HTERT RPE-1 (cell line): ENCODE measurements around the gene TEF.
"Not testable (repeated sequence)": the region's sequence is repeated elsewhere in the genome, so short reads cannot be mapped to it uniquely, and the experiment has no call there.

Experiments
- in situ Hi-C: fragments of 300-500 bp; cut with MboI; formaldehyde crosslinking; loops from 4 replicates; pipeline ENCODE4 v1.14.3; 2020; ENCODE audit warnings: low sequenced_read_pairs

TEF gene

GRCh38 chr22:41417622-41418390 lies 36.1 kb downstream of the TEF start:
- in situ Hi-C loops: no loop called here

- in situ Hi-C loops: no loop called here
These were observed 37.0 kb downstream of the TEF start for GRCh38 chr22:41418717-41419116.

DNA sequence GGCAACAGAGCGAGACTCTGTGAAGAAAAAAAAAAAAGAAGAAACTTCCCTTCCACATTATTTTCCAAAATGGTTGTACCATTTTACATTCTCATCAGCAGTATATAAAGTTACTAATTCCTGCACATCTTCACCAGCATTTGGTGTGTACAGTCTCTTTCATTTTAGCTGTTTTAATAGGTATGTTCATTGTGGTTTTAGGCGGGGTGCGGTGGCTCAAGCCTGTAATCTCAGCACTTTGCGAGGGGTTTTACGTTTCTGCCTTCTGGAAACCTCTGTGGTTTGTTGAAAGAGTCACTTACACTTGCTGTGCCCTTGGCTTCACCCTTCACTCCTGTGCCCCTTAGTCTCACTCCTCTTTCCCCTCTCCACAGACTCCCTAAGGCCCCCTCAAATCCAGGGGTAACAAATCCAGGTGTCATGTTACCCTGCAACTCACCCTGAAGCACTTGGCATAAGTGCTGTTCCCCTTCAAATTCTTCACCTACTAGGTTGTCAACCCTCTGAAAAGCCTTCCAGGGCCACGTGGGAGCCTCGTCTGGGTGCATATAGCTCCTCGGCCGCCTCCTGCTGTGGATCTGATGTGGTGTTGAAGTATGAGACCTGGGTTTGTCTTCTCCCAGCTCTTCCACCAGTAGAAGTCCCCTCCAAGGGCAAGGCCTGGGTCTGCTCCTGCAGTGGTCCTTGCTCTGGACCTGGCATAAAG lies 44.1 kb downstream of the TEF start:
- in situ Hi-C loops: no loop called here

DNA sequence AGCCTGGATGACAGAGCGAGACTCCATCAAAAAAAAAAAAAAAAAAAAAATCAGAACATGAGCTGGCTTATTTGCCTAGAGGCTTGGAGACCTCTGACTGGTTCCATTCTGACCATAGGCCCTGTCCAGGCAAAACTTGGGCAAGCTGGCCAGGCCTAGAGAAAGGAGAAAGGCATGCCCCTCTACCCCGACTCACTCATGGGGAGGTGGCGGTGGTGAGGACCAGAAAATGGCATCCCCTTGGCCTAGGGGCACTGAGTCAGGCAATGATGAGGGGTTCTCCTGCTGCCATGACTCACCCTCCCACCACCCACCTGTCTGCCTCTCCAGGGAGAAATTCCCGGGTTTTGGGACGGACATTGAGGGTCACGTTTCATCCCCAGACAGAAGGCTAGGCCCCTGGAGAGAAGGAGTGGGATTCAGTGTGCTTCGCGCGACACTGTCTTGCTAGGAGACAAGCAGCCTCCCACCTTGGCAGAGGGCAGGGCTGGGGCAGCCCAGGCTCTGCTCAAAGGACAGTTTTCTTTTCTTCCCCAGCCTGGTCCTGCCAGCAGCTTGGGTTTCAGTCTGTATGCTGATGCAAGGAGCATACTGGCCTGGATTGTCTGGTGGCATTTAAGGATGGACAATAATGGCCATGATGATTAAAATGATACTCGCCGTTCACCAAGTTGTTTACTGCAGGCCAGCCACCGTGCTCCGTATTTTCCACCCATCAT lies 47.6 kb downstream of the TEF start:
- in situ Hi-C loops: no loop called here

DNA sequence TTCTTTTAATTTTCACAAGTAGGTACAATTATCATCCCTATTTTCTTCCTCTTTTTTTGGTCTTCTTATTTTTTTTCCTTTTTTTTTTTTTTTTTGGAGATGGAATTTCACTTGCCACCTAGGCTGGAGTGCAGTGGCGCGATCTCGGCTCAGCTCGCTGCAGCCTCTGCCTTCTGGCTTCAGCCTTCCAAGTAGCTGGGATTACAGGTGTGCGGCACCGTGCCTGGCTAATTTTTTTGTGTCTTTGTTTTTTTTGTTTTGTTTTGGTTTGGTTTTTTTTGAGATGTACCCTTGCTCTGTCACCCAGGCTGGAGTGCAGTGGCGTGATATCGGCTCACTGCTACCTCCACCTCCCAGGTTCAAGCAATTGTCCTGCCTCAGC lies 48.2 kb downstream of the TEF start:
- in situ Hi-C loops: no loop called here

DNA sequence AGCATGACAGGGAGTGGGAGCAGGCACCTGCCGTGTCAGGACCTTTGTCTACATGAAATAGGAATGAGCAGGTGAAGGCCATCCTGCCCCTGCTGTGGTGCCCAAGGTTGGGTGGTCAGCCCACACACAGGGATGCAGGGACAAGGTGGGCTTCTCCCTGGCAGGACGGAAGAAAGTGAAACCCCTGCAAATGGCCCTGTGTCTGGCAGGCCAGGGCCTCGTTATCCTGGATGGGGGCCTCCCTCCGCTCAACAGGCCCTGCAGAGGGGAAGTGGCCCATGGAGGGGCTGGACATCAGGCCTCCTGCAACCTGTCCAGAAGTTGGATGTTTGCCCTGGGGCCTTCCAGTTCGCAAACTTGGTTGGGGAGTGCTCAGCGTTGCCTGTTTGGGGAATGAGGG lies 49.9 kb downstream of the TEF start:
- in situ Hi-C loops: no loop called here

- in situ Hi-C loops: not testable (repeated sequence)
These were observed 51.7 kb downstream of the TEF start for GRCh38 chr22:41433480-41433879.

GRCh38 chr22:41434361-41435003 lies 52.7 kb downstream of the TEF start:
- in situ Hi-C loops: not testable (repeated sequence)

DNA sequence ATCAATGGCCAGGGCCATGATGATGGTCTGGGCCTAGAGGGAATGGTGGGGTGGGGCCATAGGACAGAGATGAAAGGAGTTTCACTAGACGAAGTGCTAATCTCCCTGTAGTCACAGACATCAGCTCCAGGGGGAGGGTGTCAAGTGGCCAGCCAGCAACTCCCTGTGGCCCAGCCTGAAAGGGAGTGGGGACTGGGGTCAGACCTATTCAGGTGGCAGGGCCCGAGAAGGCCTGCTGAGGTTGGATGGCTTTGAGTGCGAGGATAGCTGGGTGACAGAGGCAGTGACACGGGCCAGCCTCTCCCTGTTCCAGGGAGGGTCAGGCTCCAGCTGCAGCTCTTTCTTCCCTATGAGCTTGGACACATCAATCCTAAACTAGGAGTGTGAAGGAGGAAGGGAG lies 53.8 kb downstream of the TEF start:
- in situ Hi-C loops: no loop called here

GRCh38 chr22:41436322-41437113 lies 54.8 kb downstream of the TEF start:
- in situ Hi-C loops: no loop called here

- in situ Hi-C loops: no loop called here
These were observed 55.5 kb downstream of the TEF start for GRCh38 chr22:41437198-41437597.

DNA sequence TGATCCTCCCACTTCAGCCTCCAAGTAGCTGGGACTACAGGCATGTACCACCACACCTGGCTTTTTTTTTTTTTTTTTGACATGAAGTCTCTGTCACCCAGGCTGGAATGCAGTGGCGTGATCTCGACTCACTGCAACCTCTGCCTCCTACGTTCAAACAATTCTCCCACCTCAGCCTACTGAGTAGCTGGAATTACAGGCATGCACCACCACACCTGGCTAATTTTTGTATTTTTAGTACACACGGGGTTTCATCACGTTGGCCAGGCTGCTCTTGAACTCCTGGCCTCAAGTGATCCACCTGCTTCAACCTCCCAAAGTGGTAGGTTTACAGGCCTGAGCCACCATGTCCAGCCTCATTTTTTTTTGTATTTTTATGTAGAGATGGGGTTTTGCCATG lies 58.8 kb downstream of the TEF start:
- in situ Hi-C loops: not testable (repeated sequence)

GRCh38 chr22:41442240-41442792 lies 60.6 kb downstream of the TEF start:
- in situ Hi-C loops: no loop called here

- in situ Hi-C loops: no loop called here
These were observed 62.8 kb downstream of the TEF start for GRCh38 chr22:41444360-41445128.

- in situ Hi-C loops: no loop called here
These were observed 63.7 kb downstream of the TEF start for GRCh38 chr22:41445129-41446056.

DNA sequence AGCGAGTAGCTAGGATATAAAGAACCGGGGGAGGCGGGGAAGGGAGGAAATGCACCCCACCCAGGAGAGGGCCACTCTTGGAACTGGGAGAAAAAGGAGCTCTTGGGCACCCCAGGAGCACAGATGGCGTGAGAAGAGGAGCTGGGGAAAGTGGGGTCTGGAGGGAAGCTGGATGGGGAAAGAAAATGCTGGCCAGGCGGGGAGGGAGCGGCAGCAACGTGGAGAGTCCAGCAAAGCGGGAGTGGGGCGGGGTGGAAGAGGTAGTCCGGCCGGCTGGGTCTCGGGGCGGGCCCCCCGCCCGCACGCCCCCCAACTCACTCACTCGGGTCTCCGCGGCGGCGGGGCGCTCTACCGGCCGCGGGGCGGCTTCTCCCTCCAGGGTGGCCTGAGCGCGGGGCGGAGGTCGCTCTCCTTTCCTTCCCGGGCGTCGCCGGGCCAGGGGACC lies 64.3 kb downstream of the TEF start:
- in situ Hi-C loops: no loop called here

DNA sequence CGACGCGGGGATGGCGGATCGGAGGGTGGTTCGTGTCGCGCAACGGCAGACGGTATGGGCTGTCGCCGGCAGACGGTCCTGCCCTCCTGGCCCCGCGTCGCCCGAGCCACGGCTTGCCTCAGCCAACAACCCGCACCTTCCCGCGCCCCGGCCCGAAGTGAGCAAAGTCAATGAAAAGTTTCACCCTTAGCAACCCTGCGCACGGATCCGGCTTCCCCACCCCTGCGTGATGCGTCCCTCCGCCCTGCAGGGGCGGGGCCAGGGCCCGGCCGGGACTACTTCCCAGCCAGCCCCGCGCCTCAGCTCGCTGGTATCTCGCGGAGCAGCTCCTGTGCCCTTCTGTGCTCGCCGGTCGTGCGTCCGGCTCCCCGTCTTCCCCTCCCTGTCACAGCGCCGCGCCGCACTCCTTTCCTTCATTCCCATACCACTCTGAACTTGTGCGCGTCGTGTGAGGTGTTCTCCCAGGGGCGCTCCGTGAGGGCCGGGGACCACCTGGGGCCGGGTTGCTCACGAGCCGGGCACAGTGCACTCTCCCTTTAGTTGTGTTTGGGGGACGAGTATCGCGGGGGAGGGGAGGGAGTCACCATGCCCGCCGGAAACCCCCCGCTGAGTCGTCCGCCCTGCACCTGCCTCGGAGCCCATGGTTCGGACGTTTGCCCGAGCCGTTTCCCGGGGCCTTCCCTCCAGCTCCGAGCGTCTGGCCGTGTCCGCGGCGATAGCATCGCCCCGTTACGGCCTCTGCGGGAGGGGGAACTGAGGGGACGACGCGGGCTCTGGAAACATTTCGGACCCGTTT lies 65.1 kb downstream of the TEF start, which contains the start of gene TOB2:
Gene TOB2 (minus strand): TSS at position 163 of the 796 bp plus-strand sequence. CDS start 9,456 bp downstream, outside the sequence.
- in situ Hi-C loops: no loop called here
